GM12873 (cell line): ENCODE results near the gene CNFN.

ENCODE experiments used
- TF ChIP-seq, protein P1 (sequence below): IDR thresholded peaks from 2 replicates; pipeline ENCODE4 v1.5.1; 2012; ENCODE audit warnings: low read depth, mild to moderate bottlenecking, moderate library complexity, low read length, control low read depth; ENCODE audit not compliant: insufficient read depth; ENCODE audit errors: missing control alignments

CNFN gene, protein sequence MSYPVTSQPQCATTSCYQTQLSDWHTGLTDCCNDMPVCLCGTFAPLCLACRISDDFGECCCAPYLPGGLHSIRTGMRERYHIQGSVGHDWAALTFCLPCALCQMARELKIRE

DNA sequence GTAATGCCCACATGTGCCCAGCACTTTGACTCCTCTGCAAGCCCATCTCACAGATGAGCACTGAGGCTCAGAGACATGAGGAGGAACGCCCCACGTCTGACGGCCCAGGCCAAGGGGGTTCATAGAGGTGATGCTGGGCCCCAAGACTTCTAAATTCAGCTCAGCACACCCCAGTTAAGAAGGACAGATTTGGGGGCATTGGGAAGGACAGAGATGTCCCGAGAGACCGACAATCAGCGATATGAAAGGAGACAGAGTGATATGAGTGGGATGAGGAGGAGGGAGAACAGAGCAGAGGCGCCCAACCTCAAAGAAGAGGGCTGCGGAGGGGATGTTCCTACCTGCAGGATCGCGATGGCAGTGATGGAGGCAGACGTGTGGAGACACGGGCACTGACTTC is at the start of gene CNFN:
Gene CNFN (minus strand): TSS at position 399 of the 400 bp plus-strand sequence. CDS start 1,260 bp downstream, outside the sequence.
- TF ChIP-seq, protein P1, sequence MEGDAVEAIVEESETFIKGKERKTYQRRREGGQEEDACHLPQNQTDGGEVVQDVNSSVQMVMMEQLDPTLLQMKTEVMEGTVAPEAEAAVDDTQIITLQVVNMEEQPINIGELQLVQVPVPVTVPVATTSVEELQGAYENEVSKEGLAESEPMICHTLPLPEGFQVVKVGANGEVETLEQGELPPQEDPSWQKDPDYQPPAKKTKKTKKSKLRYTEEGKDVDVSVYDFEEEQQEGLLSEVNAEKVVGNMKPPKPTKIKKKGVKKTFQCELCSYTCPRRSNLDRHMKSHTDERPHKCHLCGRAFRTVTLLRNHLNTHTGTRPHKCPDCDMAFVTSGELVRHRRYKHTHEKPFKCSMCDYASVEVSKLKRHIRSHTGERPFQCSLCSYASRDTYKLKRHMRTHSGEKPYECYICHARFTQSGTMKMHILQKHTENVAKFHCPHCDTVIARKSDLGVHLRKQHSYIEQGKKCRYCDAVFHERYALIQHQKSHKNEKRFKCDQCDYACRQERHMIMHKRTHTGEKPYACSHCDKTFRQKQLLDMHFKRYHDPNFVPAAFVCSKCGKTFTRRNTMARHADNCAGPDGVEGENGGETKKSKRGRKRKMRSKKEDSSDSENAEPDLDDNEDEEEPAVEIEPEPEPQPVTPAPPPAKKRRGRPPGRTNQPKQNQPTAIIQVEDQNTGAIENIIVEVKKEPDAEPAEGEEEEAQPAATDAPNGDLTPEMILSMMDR: no peak

DNA sequence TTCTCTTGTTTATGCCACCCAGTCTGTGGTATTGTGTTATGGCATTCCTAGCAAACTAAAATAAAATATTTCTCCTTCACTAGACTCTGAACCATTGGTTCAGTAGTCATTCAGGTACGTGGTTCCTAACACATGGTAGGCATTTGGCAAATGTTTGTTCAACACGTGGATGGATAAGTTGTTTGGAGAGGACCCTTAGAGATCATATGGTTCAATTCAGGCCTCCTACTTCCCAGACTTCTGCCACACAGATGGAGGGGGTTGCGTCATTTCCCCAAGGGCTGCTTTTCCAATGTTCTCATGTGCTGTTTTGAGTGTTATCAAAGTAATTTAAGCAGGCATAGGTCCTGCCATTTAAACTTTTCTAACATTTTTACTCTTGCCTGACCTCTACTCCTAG is 45.9 kb upstream of the CNFN start:
- TF ChIP-seq, protein P1: no peak

DNA sequence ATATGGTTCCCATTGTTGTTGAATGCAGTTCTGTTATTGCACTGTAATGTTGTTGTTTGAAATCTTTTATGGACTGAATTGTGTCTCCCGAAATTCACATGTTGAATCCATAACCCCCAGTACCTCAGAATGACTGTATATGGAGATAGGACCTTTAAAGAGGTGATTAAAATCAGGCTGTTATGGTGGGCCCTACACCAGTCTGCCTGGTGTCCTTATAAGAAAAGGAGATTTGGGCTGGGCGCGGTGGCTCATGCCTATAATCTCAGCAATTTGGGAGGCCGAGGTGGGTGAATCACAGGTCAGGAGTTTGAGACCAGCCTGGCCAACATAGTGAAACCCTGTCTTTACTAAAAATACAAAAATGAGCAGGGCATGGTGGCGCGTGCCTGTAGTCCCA is 45.2 kb upstream of the CNFN start:
- TF ChIP-seq, protein P1: no peak

DNA sequence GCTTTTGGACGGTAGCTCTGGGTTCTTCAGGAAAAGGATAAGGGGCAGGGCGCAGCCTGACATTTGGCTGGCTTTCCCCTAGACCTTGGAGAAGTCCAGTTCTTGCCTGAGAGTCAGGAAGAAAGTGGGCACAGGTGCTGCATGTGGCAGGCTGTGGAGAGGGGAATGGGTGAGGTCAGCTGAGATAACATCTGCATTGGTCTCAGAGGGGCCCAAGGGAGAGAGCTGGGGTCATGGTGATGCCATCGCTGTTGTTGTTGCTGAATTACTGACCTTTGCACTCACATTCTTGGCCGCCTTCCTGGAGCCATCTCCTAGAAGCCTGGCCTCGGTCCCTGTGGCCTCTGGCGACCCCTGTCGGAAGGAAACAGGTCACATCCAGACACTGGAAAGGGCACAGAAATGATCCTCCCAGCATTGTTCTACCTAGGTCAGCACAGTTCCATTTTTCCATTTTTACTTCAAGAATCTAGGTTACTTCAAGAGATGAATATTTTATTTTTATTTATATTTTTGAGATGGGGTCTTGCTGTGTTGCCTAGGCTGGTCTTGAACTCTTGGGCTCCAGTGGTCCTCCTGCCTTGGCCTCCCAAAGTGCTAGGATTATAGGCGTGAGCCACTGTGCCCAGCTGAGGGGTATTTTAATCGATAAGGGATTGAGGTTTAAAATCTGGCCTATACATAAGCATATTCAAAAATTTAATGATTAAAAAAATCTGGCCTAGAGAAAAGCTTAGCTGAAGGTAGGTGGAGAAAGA is 43.6 kb upstream of the CNFN start:
- TF ChIP-seq, protein P1: peak; percentile 91

DNA sequence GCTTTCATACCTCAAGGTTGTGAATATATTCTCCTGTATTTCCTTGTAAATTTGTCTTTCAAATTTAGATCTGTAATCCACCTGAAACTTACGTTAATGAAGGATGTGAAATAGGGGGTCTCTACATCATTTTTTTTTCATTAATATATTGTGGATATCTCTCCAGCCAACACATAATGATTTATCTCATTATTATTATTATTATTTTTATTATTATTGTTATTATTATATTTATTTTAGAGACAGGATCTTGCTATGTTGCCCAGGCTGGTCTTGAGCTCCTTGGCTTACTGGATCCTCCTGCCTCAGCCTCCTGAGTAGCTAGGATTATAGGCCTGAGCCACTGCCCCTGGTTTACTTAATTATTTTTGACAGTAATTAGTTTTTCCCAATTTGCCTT is 41.4 kb upstream of the CNFN start:
- TF ChIP-seq, protein P1: no peak

DNA sequence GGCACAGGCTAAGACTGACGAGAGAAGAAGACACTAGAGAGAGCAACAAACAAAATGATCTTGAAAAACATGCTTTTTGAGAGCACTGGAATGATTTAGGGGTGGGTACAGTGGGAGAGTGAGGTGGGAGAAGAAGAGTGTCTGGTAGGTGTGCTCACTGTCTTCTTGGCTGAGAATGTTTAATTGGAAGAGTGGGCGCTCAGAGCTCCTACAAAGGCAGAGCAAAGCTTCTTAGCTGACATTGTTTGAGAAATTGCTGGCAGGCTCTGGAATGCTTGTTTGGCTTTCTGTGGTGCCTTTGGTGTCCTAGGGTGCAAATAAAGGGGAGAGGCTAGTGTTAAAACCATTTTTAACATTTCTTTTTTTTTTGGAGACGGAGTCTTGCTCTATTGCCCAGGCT is 38.6 kb upstream of the CNFN start:
- TF ChIP-seq, protein P1: no peak

DNA sequence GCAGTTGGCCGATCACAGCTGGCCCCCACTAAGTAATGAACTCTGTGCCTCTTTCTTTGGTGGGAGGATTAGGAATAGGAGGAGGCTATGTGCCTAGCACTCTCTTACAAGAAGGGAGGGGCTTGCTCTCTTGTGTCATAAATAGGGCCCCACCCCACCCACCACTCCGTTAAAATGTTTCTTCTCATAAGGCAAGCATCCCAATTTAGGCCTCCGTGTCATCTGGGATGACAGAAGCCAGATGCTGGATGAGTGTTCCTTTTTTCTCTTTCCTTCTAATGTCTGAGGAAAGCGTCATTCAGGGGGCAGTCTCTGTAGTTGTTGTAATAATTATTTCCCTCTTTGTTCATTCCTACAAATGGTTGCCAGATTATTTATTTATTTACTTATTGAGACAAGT is 37.2 kb upstream of the CNFN start, which contains the start of gene LIPE:
Gene LIPE (minus strand): TSS at position 76 of the 400 bp plus-strand sequence. CDS start 239 bp downstream, outside the sequence.
- TF ChIP-seq, protein P1: no peak
